GM18511 (cell line): Measurements from ENCODE around the gene KRT4.
"Not testable (repeated sequence)": the region's sequence is repeated elsewhere in the genome, so short reads cannot be mapped to it uniquely, and the experiment has no call there.

Experiments used
- ATAC-seq: cut with Tn5 transposase; IDR thresholded peaks from one replicate; pipeline ENCODE4 v1.9.1; 2021; ENCODE audit warnings: mild to moderate bottlenecking, moderate library complexity; ENCODE audit not compliant: unreplicated experiment

Gene KRT4

GRCh38 chr12:52808573-52809160 lies 5.2 kb downstream of the KRT4 start:
- no peak for ATAC-seq

DNA sequence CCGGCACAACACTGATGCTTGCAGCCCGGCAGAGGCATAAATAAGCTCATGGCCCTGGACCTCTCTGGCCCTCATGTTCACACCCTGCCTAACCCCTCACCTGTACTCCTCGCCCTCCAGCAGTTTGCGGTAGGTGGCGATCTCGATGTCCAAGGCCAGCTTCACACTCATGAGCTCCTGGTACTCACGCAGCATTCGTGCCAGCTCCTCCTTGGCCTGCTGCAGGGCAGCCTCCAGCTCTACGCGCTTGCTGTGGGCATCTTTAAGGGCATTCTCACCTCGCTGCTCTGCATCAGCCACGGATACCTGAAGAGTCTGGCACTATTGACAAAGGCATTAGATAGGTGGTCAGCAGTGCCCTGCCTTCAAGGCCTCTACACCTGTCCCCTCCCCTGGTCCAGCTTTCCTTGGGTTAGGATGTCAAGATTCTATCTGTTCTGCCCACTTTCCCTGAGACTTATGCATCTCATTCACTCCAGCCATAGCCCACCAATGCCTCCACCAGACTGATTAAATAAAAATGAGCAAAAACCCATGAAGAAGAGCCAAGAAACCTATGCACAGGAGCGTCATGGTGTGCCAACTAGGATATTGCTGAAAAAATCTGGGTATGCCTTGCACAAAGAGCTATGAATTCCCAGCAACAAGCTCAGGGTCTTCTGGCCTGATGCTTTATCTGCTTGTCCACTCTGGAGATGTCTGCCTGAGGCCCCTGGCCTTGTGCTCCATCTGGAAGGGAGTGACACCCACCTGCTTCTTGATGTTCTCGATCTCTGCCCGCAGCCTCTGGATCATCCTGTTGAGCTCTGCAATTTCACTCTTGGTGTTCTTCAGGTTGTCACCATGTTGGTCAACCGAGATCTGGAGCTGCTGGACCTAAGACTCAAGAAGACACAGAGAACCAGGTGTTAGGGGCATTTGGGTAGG lies 6.1 kb downstream of the KRT4 start:
- no peak for ATAC-seq

GRCh38 chr12:52806821-52807543 lies 6.9 kb downstream of the KRT4 start:
- ATAC-seq, result no peak

- ATAC-seq, result no peak
Measured at GRCh38 chr12:52806169-52806811, 7.6 kb downstream of the KRT4 start.

DNA sequence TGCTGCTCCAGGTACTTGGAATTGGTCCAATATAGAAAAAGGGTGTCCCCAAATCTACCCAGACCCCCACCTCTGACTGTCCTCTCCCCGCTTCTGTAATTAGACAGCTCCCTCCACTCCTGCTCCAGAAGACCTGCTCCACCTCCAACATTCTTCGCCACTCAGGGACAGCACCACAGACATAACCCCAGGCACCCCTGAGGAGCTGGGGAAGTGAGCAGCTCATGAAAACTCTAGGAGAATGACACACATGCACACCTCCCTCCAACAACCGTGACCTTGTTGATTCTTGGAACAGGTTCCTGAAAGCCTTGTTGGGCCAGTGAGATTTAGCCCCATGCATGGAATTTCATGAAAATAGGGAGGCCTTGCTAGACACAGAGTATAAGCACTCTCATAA lies 8.2 kb downstream of the KRT4 start:
- no peak for ATAC-seq

DNA sequence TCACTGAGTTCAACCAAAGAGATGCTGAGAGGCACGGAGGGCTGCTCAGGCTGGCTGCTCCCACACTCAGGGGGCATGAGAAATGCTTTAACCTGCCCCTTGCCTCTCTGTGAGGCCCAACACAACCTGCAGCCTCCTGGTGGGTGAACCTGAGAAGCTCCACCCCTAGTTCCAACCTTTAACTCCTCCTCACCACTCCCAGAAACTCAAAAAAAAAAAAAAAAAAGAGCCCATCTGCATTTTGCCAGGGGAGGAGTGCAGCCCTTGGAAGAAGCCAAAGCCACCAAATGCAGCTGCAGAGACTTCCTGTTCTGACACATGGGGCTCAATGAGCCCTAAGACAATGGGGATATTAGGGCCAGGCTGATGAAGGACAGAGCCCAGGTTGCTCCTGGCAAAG lies 8.9 kb downstream of the KRT4 start:
- no peak for ATAC-seq

GRCh38 chr12:52802442-52802841 lies 11.5 kb downstream of the KRT4 start:
- ATAC-seq, result no peak

DNA sequence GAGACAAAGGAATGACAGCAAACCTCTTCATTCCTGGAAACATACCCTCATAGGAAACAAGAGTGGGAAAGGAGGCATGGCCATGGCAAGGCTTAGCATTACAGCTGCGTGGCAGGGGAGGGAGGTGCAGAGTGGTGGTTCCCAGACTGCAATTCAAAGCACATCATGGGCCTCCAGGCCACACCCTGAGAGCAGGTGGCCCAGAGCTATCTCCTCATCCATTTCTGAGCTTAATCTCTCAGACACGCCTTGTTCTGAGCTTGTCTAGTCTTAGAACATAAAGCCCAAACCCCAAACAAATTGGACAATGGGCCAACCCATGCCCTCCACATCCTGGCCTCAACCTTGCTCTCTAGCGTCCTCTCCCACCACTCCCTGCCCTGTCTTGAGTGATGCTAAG lies 12.1 kb downstream of the KRT4 start:
- no peak for ATAC-seq

- ATAC-seq, result no peak
Measured at GRCh38 chr12:52800259-52800917, 13.5 kb downstream of the KRT4 start.

GRCh38 chr12:52799505-52800211 lies 14.3 kb downstream of the KRT4 start:
- ATAC-seq, result no peak

- ATAC-seq, result no peak
Measured at GRCh38 chr12:52798671-52799504, 15.0 kb downstream of the KRT4 start.

- no peak for ATAC-seq
Measured at GRCh38 chr12:52798003-52798670, 15.8 kb downstream of the KRT4 start.

- no peak for ATAC-seq
Measured at GRCh38 chr12:52797529-52797894, 16.4 kb downstream of the KRT4 start.

GRCh38 chr12:52796839-52797528 lies 16.9 kb downstream of the KRT4 start:
- ATAC-seq, result no peak

DNA sequence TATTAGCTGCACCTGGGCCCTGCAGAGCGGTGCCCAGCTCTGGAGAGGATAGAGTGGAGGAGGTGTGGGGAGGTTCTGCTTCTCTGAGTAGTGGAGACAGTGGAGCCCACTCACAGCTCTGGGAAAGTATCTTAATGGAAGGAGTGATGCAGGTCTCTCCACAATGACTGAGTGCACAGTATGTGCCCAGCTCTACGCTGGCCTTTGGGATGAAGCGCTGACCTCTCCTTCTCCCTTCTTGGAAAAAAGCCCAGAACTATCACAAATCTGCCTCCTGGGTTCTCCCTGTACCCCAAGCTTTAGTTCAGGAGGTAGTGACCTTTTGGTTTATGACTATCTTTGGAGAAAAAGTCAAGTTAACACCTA lies 17.5 kb downstream of the KRT4 start:
- ATAC-seq, result no peak

DNA sequence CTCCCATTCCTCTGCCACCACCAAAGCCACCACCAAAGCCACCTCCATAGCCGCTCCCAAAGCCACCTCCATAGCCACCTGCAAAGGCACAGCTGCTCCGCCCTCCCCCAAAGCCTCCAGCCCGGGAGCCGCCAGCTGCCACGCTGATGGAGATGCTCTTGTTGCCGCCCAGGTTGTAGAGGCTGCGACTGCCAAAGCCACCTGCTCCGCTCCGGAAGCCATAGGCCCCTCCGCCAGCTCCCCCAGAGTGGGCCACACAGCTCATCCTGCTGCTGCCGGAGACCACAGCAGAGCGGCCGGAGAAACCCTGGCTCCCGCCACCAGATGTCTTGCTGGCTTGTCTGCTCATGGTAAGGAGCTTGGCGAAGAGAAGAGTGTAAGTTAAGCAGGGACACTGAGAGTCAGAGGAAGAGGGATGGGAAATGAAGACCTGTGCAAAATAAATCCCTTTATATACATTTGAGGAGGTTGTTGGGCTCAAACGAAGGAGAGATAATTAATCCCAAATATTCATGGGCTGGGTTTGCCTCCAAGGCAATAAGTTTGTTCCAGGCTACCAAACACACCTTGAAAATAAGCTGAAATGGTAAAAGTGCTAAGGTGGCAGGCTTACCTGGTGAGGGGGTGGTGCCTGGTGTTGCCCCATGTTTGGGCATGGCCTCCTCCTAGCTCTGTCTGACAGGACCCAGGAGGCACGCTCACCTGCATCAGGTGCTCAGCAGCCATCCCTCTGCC lies 18.1 kb downstream of the KRT4 start, which contains the start of gene KRT3:
KRT3 (minus strand) TSS at position 424 of the 735 bp plus-strand sequence; CDS start at position 349, 75 bp downstream.
- ATAC-seq, result no peak

DNA sequence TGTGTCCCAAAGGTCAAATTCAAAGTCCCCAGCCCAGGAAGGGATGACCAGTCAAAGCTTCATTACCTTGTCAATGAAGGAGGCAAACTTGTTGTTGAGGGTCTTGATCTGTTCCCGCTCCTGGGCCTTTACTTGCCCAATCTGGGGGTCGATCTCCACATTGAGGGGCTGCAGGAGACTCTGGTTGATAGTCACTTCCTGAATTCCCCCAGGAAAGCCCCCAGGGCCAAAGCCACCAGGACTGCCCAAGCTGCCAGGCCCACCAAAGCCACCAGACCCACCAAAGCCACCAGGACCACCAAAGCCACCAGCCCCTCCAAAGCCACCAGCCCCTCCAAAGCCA lies 18.6 kb downstream of the KRT4 start:
- ATAC-seq, result not testable (repeated sequence)
